Erythroblast (primary cell): Measurements from ENCODE around the gene CMSS1.

Source experiments
- GATA1 ChIP-seq: IDR thresholded peaks from 2 replicates; pipeline ENCODE4 v1.6.1; 2011; ENCODE audit warnings: low read depth, mild to moderate bottlenecking, control low read depth, low read length, moderate library complexity
- POLR2A ChIP-seq: IDR thresholded peaks from 2 replicates; pipeline ENCODE4 v1.6.1; 2011; ENCODE audit warnings: mild to moderate bottlenecking, low read length

DNA sequence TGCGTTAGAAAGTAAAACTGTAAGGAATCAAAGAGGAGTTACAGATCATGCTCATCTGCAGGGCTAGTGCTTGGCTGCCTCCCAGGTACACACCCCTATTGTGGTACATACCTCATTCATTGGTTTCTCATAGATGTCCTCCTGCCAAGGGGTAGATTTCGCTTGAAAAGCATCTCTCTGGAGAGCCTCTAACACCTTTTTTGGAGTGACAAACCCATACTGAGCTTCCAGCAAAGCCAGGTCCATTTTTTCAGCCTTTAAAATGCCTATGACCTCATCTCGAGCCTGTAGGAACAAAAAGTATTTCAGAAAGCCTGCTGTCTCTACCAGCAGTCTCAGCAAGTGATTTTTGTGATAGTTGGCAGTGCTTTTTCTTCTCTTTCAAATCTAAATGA lies 112.1 kb downstream of the CMSS1 start:
- no peak for TF ChIP-seq POLR2A
- no peak for TF ChIP-seq GATA1
